SK-N-SH (cell line): ENCODE results near the gene HAAO. TPM values are rescaled to one million over a fixed set of nuclear protein-coding genes. Genes with fewer than 3 reads are reported as not detected.

ENCODE experiments used
- CTCF ChIA-PET: fragments of 300-600, 350-600 bp; formaldehyde crosslinking; extraction: SDS; loops from one replicate; lab custom pipeline; 2021; lab: Yijun Ruan, JAX
- POLR2A ChIA-PET: fragments of 350-600 bp; sonication (Branson Sonifier 250); formaldehyde crosslinking; extraction: SDS; loops from one replicate; lab custom pipeline; 2020; ENCODE audit warnings: antibody characterized with exemption, inconsistent platforms; lab: Yijun Ruan, JAX
- DNase-seq: peaks from one replicate; pipeline ENCODE4 v3.0.0; 2012
- H2AFZ ChIP-seq: fragments of 200-600 bp; sonication (generic); 2 replicates; pipeline ENCODE4 v1.8.1; 2016; ENCODE audit warnings: antibody characterized with exemption, mild to moderate bottlenecking, low read depth
- H3F3A ChIP-seq: fragments of 200-600 bp; sonication (generic); replicated peaks from 2 replicates; pipeline ENCODE3; 2016; ENCODE audit warnings: antibody characterized with exemption, mild to moderate bottlenecking; ENCODE audit not compliant: insufficient read depth
- H3K27ac ChIP-seq, 2 experiments: fragments of 200-500 bp in 1 of 2; fragments of 200-600 bp in 1 of 2; sonication (Bioruptor generic) in 1 of 2; sonication (generic), shearing (Covaris generic) in 1 of 2; 2 replicates each; pipeline versions ENCODE4 v1.5.1 to v1.6.1; 2014 to 2016; ENCODE audit warnings: low read depth in 2 of 2, inconsistent platforms in 1 of 2, low read length in 1 of 2, mild to moderate bottlenecking in 1 of 2, mixed read lengths in 1 of 2
- H3K27me3 ChIP-seq: fragments of 200-600 bp; sonication (generic), shearing (Covaris generic); 2 replicates; pipeline ENCODE4 v1.6.1; 2016; ENCODE audit warnings: mixed run types; ENCODE audit not compliant: insufficient read depth
- H3K36me3 ChIP-seq, 2 experiments: fragments of 200-500 bp in 1 of 2; fragments of 200-600 bp in 1 of 2; sonication (Bioruptor generic) in 1 of 2; sonication (generic) in 1 of 2; replicated peaks in 1 of 2; 2 replicates each; pipeline versions ENCODE3 to v1.5.1; 2014 to 2016; ENCODE audit warnings: low read length in 1 of 2, mild to moderate bottlenecking in 1 of 2; ENCODE audit not compliant: insufficient read depth in 2 of 2, control insufficient read depth in 1 of 2
- H3K4me1 ChIP-seq, 2 experiments: fragments of 200-500 bp in 1 of 2; fragments of 200-600 bp in 1 of 2; sonication (Bioruptor generic) in 1 of 2; sonication (generic), shearing (Covaris generic) in 1 of 2; 2 replicates each; pipeline versions ENCODE4 v1.5.1 to v1.6.1; 2014 to 2016; ENCODE audit warnings: low read depth in 1 of 2, low read length in 1 of 2, mixed run types in 1 of 2; ENCODE audit not compliant: insufficient read depth in 2 of 2, control insufficient read depth in 1 of 2
- H3K4me2 ChIP-seq: fragments of 200-600 bp; sonication (generic), shearing (Covaris generic); 2 replicates; pipeline ENCODE4 v1.6.1; 2017; ENCODE audit warnings: mixed run types
- H3K4me3 ChIP-seq, 2 experiments: fragments of 200-500 bp in 1 of 2; fragments of 200-600 bp in 1 of 2; sonication (Bioruptor generic) in 1 of 2; sonication (generic), shearing (Covaris generic) in 1 of 2; 2 replicates each; pipeline versions ENCODE4 v1.5.1 to v1.8.1; 2014 to 2016; ENCODE audit warnings: low read depth in 2 of 2, inconsistent platforms in 1 of 2, low read length in 1 of 2, mild to moderate bottlenecking in 1 of 2, mixed read lengths in 1 of 2, moderate library complexity in 1 of 2
- H3K79me2 ChIP-seq: fragments of 200-600 bp; sonication (generic); 2 replicates; pipeline ENCODE4 v1.8.1; 2017; ENCODE audit warnings: mild to moderate bottlenecking; ENCODE audit not compliant: insufficient read depth
- H3K9ac ChIP-seq: fragments of 200-600 bp; sonication (generic); 2 replicates; pipeline ENCODE4 v1.6.1; 2017; ENCODE audit warnings: mixed run types
- H3K9me2 ChIP-seq: fragments of 200-600 bp; sonication (generic); 2 replicates; pipeline ENCODE4 v1.6.1; 2017; ENCODE audit warnings: mixed run types
- H3K9me3 ChIP-seq: fragments of 200-600 bp; sonication (generic); 2 replicates; pipeline ENCODE4 v1.6.1; 2017; ENCODE audit warnings: mixed run types, mild to moderate bottlenecking, moderate library complexity
- H4K20me1 ChIP-seq: fragments of 200-600 bp; sonication (generic); 2 replicates; pipeline ENCODE4 v1.6.1; 2017; ENCODE audit warnings: mild to moderate bottlenecking, mixed run types; ENCODE audit not compliant: insufficient read depth
- ELF1 ChIP-seq: IDR thresholded peaks from 2 replicates; pipeline ENCODE4 v1.4.0; 2012
- EP300 ChIP-seq, 2 experiments: IDR thresholded peaks; 2 replicates each; pipeline versions ENCODE4 v1.4.0 to v1.6.1; 2012; ENCODE audit warnings: borderline replicate concordance in 1 of 2, low read depth in 1 of 2, low read length in 1 of 2
- MXI1 ChIP-seq: IDR thresholded peaks from 2 replicates; pipeline ENCODE4 v1.6.1; 2012; ENCODE audit warnings: mild to moderate bottlenecking, low read depth, low read length, improper control_type of control experiment
- NFIC ChIP-seq: IDR thresholded peaks from 2 replicates; pipeline ENCODE4 v1.4.0; 2012; ENCODE audit warnings: borderline replicate concordance
- NRF1 ChIP-seq: IDR thresholded peaks from 2 replicates; pipeline ENCODE4 v1.6.1; 2012; ENCODE audit warnings: low read depth, mild to moderate bottlenecking, low read length
- RFX5 ChIP-seq: IDR thresholded peaks from 2 replicates; pipeline ENCODE4 v1.6.1; 2012; ENCODE audit warnings: mild to moderate bottlenecking, improper control_type of control experiment, low read length
- SIN3A ChIP-seq: IDR thresholded peaks from 2 replicates; pipeline ENCODE4 v1.6.1; 2012; ENCODE audit warnings: low read depth, mild to moderate bottlenecking, low read length, moderate library complexity, borderline replicate concordance
- SMC3 ChIP-seq: IDR thresholded peaks from 2 replicates; pipeline ENCODE4 v1.6.1; 2012; ENCODE audit warnings: low read depth, low read length, improper control_type of control experiment
- WGBS: methylation state at CpG from one replicate; pipeline ENCODE4 v1.1.6; 2017; ENCODE audit warnings: low lambda C conversion rate; 5-methylcytosine and 5-hydroxymethylcytosine counted together
- polyA plus RNA-seq, 3 experiments: library from polyadenylated mRNA; depleted of rRNA; stranded (reverse); fragments of >200 nt; gene quantifications; 2 replicates each; pipeline ENCODE4 v1.2.3, GENCODE V29; 2012
- TF ChIP-seq, protein P1 (sequence below): fragments of 150-350 bp; IDR thresholded peaks from 2 replicates; pipeline ENCODE4 v1.6.1; 2016; ENCODE audit warnings: mild to moderate bottlenecking, low read depth, low read length
- TF ChIP-seq, protein P2 (sequence below): IDR thresholded peaks from 2 replicates; pipeline ENCODE4 v1.4.0; 2012; ENCODE audit warnings: low read depth, borderline replicate concordance

Gene HAAO
- polyA plus RNA-seq, 1 of the 3 experiments (the other 2 are of a cell fraction): not detected

DNA sequence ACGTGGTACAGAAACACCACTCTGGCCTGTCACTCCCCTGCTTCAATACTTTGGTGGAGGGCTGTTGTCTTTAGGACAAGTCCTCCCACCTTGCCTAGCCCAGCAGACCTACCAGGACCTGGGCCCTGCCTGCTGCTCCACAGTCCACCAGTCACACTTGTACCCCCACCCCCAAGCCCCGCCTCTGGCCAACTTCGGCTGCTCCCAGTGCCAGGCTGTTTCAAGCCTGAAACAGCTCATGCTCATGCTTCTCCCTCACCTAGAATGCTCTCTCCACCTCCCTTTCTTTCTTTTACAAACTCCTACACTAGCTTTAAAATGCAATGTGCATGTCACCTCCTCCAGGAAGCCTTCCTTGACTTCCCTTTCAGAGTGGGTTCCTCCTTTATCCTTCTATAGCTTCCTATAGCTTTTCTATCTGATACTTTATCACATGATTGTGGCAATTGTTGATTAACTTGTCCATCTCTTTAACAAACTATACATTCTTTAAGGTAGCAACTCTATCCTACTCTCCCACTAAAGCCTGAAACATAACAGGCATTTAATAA lies 23.6 kb downstream of the HAAO start:
- TF ChIP-seq ELF1 (no peak), NRF1 (no peak), SIN3A (no peak), NFIC (no peak), SMC3 (no peak)
- TF ChIP-seq, protein P1, sequence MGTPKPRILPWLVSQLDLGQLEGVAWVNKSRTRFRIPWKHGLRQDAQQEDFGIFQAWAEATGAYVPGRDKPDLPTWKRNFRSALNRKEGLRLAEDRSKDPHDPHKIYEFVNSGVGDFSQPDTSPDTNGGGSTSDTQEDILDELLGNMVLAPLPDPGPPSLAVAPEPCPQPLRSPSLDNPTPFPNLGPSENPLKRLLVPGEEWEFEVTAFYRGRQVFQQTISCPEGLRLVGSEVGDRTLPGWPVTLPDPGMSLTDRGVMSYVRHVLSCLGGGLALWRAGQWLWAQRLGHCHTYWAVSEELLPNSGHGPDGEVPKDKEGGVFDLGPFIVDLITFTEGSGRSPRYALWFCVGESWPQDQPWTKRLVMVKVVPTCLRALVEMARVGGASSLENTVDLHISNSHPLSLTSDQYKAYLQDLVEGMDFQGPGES: no peak
- TF ChIP-seq, protein P2, sequence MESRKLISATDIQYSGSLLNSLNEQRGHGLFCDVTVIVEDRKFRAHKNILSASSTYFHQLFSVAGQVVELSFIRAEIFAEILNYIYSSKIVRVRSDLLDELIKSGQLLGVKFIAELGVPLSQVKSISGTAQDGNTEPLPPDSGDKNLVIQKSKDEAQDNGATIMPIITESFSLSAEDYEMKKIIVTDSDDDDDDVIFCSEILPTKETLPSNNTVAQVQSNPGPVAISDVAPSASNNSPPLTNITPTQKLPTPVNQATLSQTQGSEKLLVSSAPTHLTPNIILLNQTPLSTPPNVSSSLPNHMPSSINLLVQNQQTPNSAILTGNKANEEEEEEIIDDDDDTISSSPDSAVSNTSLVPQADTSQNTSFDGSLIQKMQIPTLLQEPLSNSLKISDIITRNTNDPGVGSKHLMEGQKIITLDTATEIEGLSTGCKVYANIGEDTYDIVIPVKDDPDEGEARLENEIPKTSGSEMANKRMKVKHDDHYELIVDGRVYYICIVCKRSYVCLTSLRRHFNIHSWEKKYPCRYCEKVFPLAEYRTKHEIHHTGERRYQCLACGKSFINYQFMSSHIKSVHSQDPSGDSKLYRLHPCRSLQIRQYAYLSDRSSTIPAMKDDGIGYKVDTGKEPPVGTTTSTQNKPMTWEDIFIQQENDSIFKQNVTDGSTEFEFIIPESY: no peak
- TF ChIP-seq, all 33 proteins: peak for 0
- H3K4me1 ChIP-seq: peaks cover 0 to 21% of the 10 kb centered on the region in 2 experiments; a peak in 1 of 4 replicates
- no peaks in the 10 kb centered on the region for H4K20me1 ChIP-seq
- no peak overlapping the region for H3K4me2 ChIP-seq
- no peak overlapping the region for H3K4me3 ChIP-seq
- no peak overlapping the region for H2AFZ ChIP-seq
- ChIA-PET CTCF (interaction anchor here (1.1 to 3.5 kb wide), 3 partner anchors 11 to 29 kb away, joined by 3 to 34 read pairs (median 19); no protein-coding TSS in a partner anchor), POLR2A (interaction anchor here (1.0 kb wide), 1 partner anchor 18 kb away, joined by 3 read pairs; no protein-coding TSS in a partner anchor)
- H3F3A ChIP-seq: no peaks in the 10 kb centered on the region
- no peak overlapping the region for H3K27ac ChIP-seq
- H3K36me3 ChIP-seq: no peaks in the 10 kb centered on the region
- 83% methylated on average over 3 of the region's 3 CpGs for WGBS
- no peaks in the 10 kb centered on the region for H3K9me2 ChIP-seq
- no peaks in the 10 kb centered on the region for H3K79me2 ChIP-seq
- DNase-seq: peak; percentile 37
- no peaks in the 10 kb centered on the region for H3K9me3 ChIP-seq
- no peak overlapping the region for H3K9ac ChIP-seq
- no peaks in the 10 kb centered on the region for H3K27me3 ChIP-seq

DNA sequence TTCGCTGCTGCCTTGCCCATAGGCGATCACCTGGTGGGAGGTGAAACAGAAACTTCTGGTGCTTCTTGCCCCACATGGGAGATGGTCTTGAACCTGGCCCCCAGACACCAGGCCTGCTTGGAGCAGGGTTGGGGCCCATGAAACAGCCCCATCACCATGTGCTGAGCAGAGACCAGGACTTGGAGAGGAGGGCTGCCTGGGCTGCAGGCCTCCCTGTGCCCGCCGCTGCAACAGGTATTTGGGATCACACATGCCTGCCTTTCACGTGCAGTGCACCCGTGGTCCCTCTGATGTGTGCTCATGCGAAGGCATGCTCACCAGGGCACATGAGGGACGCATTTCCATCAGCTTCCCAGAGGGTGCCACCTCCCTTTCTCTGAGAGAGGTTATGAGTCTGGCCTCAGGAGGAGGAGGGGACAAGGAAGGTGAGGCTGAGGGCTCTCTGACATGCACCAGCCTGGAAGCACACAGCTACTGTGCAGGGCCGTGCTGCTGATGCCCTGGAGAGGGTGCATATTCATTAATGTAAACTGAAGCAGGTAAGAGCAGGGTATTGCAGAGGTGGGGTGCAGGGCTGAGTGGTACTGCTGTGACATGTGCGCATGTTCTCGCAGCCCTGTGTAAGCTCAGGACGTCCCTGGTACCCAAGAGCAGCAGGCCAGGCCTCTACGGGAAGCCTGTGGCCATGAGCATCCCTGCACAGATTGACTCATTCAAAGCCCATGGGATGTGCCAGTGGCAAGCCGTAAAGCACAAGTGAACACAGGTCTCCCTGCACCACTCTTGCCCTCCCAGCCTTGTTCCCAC lies 24.3 kb downstream of the HAAO start:
- no peaks in the 10 kb centered on the region for H3K9me2 ChIP-seq
- 89% methylated on average over 14 of the region's 14 CpGs for WGBS
- no peaks in the 10 kb centered on the region for H3F3A ChIP-seq

More for the DNA sequence above, 24.3 kb downstream of the HAAO start:
- no peak overlapping the region for H3K4me2 ChIP-seq
- CTCF ChIA-PET: interaction anchor here (1.2 kb wide), 1 partner anchor 13 kb away, joined by 4 read pairs; no protein-coding TSS in a partner anchor
- H3K27ac ChIP-seq: no peak overlapping the region
- H4K20me1 ChIP-seq: no peaks in the 10 kb centered on the region
- no peak overlapping the region for H3K4me3 ChIP-seq
- no peaks in the 10 kb centered on the region for H3K79me2 ChIP-seq
- no peaks in the 10 kb centered on the region for H3K9me3 ChIP-seq
- H3K9ac ChIP-seq: no peak overlapping the region
- no peaks in the 10 kb centered on the region for H3K27me3 ChIP-seq
- no peaks in the 10 kb centered on the region for H3K36me3 ChIP-seq
- peak; percentile 40 for DNase-seq
- TF ChIP-seq RFX5 (no peak), MXI1 (no peak), EP300 (IDR thresholded peaks at IDR 0.05; ENCODE audit: borderline replicate concordance in 1 of 2, low read depth in 1 of 2, low read length in 1 of 2) (no peak)
- POLR2A ChIA-PET: interaction anchor here (1.0 kb wide), 1 partner anchor 18 kb away, joined by 3 read pairs; no protein-coding TSS in a partner anchor
- H3K4me1 ChIP-seq: peaks cover 0 to 19% of the 10 kb centered on the region in 2 experiments; a peak in 1 of 4 replicates
- H2AFZ ChIP-seq: no peak overlapping the region
